ENCODE measurements around the gene GLYR1. TPM values are rescaled to one million over a fixed set of nuclear protein-coding genes. Genes with fewer than 3 reads are reported as not detected.

The GLYR1 gene
- total and polyA plus RNA-seq, 2 of the 4 experiments (the other 2 are of a cell fraction): 26.0 to 54.2 TPM

- Histone ChIP-seq H3K4me3 (ENCODE audit: insufficient read depth, low read depth, low read length) (no peak overlapping the region), H3K27me3 (ENCODE audit: control insufficient read depth, insufficient read depth, low read length) (no peaks in the 10 kb centered on the region), H4K20me1 (ENCODE audit: insufficient read depth, low read length) (peaks cover 23% of the 10 kb centered on the region; the same call in 1 of the 2 replicates), H3K9me1 (ENCODE audit: insufficient read depth, low read length) (0 out of 2 replicates have a peak, but pooled peaks cover 3% of the 10 kb centered on the region), H3K4ac (ENCODE audit: low read depth, low read length) (no peak overlapping the region), H3K9ac (ENCODE audit: low read depth, low read length) (no peak overlapping the region), H3K27ac (ENCODE audit: insufficient read depth, low read length) (no peak overlapping the region), H4K91ac (ENCODE audit: insufficient read depth, low read depth, low read length) (no peak overlapping the region), H3K4me2 (ENCODE audit: low read depth, low read length) (no peak overlapping the region), H4K5ac (ENCODE audit: low read depth, low read length) (no peak overlapping the region), H3K14ac (replicated peaks; ENCODE audit: low read depth, low read length) (no peak overlapping the region), H3K56ac (ENCODE audit: extremely low read depth, insufficient read depth, low read length) (no peak overlapping the region), H3K18ac (ENCODE audit: low read depth, low read length) (no peak overlapping the region), H2BK5ac (ENCODE audit: low read depth, low read length, poor library complexity, severe bottlenecking) (no peak overlapping the region), H2BK20ac (ENCODE audit: low read depth, low read length) (no peak overlapping the region), H2AK9ac (replicated peaks; ENCODE audit: low read depth, low read length, poor library complexity) (no peak overlapping the region), H4K8ac (ENCODE audit: low read depth in 2 of 2, low read length in 2 of 2) (no peak overlapping the region), H3K79me1 (ENCODE audit: low read depth in 1 of 2, low read length in 2 of 2) (peaks cover 23 to 46% of the 10 kb centered on the region in 2 experiments), H2BK120ac (ENCODE audit: low read depth, low read length) (no peak overlapping the region), H2AFZ (replicated peaks; ENCODE audit: low read length, poor library complexity) (no peak overlapping the region), H3K4me1 (ENCODE audit: control insufficient read depth, insufficient read depth, low read length) (no peaks in the 10 kb centered on the region; the same call in 1 of the 2 replicates), H3K9me3 (ENCODE audit: control insufficient read depth, insufficient read depth, low read length) (no peaks in the 10 kb centered on the region), H2AK5ac (ENCODE audit: low read depth, low read length) (no peak overlapping the region), H2BK15ac (ENCODE audit: low read depth, low read length) (no peak overlapping the region), H3K23ac (ENCODE audit: low read depth, low read length) (no peak overlapping the region), H3K36me3 (ENCODE audit: control insufficient read depth, insufficient read depth, low read length) (peaks cover 41% of the 10 kb centered on the region)
- no peak for ATAC-seq (ENCODE audit: low read depth)
- in situ Hi-C loops (cut with MboI; ENCODE audit: low sequenced_read_pairs): no loop called here
- TF ChIP-seq RAD21 (IDR thresholded peaks at IDR 0.05; ENCODE audit: low read length) (no peak), USF2 (IDR thresholded peaks at IDR 0.05; ENCODE audit: low read depth, low read length) (no peak), ELK1 (IDR thresholded peaks at IDR 0.05; ENCODE audit: borderline replicate concordance, low read depth, low read length) (no peak), BHLHE40 (IDR thresholded peaks at IDR 0.05; ENCODE audit: low read depth, low read length) (no peak), CTCF (conservative IDR thresholded peaks at IDR 0.05; ENCODE audit: low read depth, low read length) (no peak), MXI1 (IDR thresholded peaks at IDR 0.05; ENCODE audit: borderline replicate concordance, low read depth, low read length) (no peak), CEBPB (IDR thresholded peaks at IDR 0.05; ENCODE audit: low read depth, low read length) (no peak), RFX5 (IDR thresholded peaks at IDR 0.05; ENCODE audit: low read depth, low read length) (no peak)
- BruUV-seq (replicated peaks): no TSS peak
- WGBS, 2 experiments (ENCODE audit: extremely low coverage in 2 of 2, insufficient read length in 1 of 2): 97% methylated on average over 7 of the region's 14 CpGs; no CpG with 5 or more reads in 1 of the 2 experiments
- ChIA-PET CTCF (no interaction called here), POLR2A (ENCODE audit: unreplicated experiment) (interaction anchor here (0.6 kb wide), 1 partner anchor 216 kb away, joined by 13 read pairs; no protein-coding TSS in a partner anchor)
- intact Hi-C loops (cut with micrococcal nuclease): no loop called here
- dilution Hi-C loops (cut with HindIII; ENCODE audit: low sequenced_read_pairs, unreplicated experiment): no loop called here
- DNase-seq: no peak
These were observed 13.7 kb upstream of the GLYR1 start for GRCh38 chr16:4860727-4861342.
